ENCODE results near the gene ZNF157.

Gene ZNF157

GRCh38 chrX:47390780-47391179, 20.4 kb downstream of the ZNF157 start:
- no peak for DNase-seq (ENCODE audit: extremely low read depth, low read depth)
- TF ChIP-seq CTCF (IDR thresholded peaks at IDR 0.05; ENCODE audit: low read depth, low read length) = no peak

- no peak for TF ChIP-seq CTCF (IDR thresholded peaks at IDR 0.05; ENCODE audit: low read depth, low read length)
- DNase-seq (ENCODE audit: extremely low read depth, low read depth) = no peak
Observed at GRCh38 chrX:47413179-47413594, 42.8 kb downstream of the ZNF157 start.

GRCh38 chrX:47420265-47420664, 49.9 kb downstream of the ZNF157 start:
- no peak for TF ChIP-seq CTCF (IDR thresholded peaks at IDR 0.05; ENCODE audit: low read depth, low read length)
- DNase-seq (ENCODE audit: extremely low read depth, low read depth) = no peak

- no peak for TF ChIP-seq CTCF (IDR thresholded peaks at IDR 0.05; ENCODE audit: low read depth, low read length)
- DNase-seq (ENCODE audit: extremely low read depth, low read depth) = no peak
Observed at GRCh38 chrX:47420962-47421361, 50.6 kb downstream of the ZNF157 start.

GRCh38 chrX:47422444-47422843, 52.1 kb downstream of the ZNF157 start:
- TF ChIP-seq CTCF (IDR thresholded peaks at IDR 0.05; ENCODE audit: low read depth, low read length) = no peak
- no peak for DNase-seq (ENCODE audit: extremely low read depth, low read depth)

GRCh38 chrX:47430925-47431324, 60.5 kb downstream of the ZNF157 start:
- no peak for TF ChIP-seq CTCF (IDR thresholded peaks at IDR 0.05; ENCODE audit: low read depth, low read length)

GRCh38 chrX:47446431-47446830, 76.1 kb downstream of the ZNF157 start:
- TF ChIP-seq CTCF (IDR thresholded peaks at IDR 0.05; ENCODE audit: low read depth, low read length) = no peak
- DNase-seq (ENCODE audit: extremely low read depth, low read depth) = no peak

More at GRCh38 chrX:47430925-47431324, 60.5 kb downstream of the ZNF157 start:
- DNase-seq (ENCODE audit: extremely low read depth, low read depth) = no peak

Data from AG09319 (cell line).